Mesenchymal stem cell (in vitro differentiated cells and primary cell): ENCODE measurements around the gene ADGRA3.

ENCODE experiments used
- DNase-seq: peaks from one replicate; pipeline ENCODE4 v3.0.0-alpha.2; 2013
- H2AFZ ChIP-seq: one replicate; pipeline ENCODE4 v1.6.1; 2013; ENCODE audit warnings: low read depth, mild to moderate bottlenecking, control low read depth, inconsistent platforms, low read length, moderate library complexity
- H2AK5ac ChIP-seq: 2 replicates; pipeline ENCODE4 v1.6.1; 2013; ENCODE audit warnings: low read length, moderate library complexity, mild to moderate bottlenecking, inconsistent platforms; ENCODE audit not compliant: severe bottlenecking
- H2BK120ac ChIP-seq: one replicate; pipeline ENCODE4 v1.6.1; 2013; ENCODE audit warnings: low read depth, mild to moderate bottlenecking, inconsistent platforms, low read length, moderate library complexity
- H2BK12ac ChIP-seq, 2 experiments: one replicate each; pipeline ENCODE4 v1.6.1; 2013; ENCODE audit warnings: inconsistent platforms in 2 of 2, low read length in 2 of 2, mild to moderate bottlenecking in 2 of 2, moderate library complexity in 2 of 2, control low read depth in 1 of 2
- H2BK15ac ChIP-seq: one replicate; pipeline ENCODE4 v1.6.1; 2013; ENCODE audit warnings: mild to moderate bottlenecking, low read depth, inconsistent platforms; ENCODE audit not compliant: poor library complexity, severe bottlenecking
- H2BK5ac ChIP-seq: 2 replicates; pipeline ENCODE4 v1.6.1; 2013; ENCODE audit warnings: low read depth, mild to moderate bottlenecking, low read length, control low read depth, inconsistent platforms; ENCODE audit not compliant: poor library complexity, severe bottlenecking
- H3K14ac ChIP-seq, 2 experiments: one replicate each; pipeline ENCODE4 v1.6.1; 2013; ENCODE audit warnings: inconsistent platforms in 2 of 2, low read length in 2 of 2, control low read depth in 1 of 2, mild to moderate bottlenecking in 1 of 2, moderate library complexity in 1 of 2
- H3K18ac ChIP-seq, 2 experiments: one replicate each; pipeline ENCODE4 v1.6.1; 2013; ENCODE audit warnings: inconsistent platforms in 2 of 2, low read length in 2 of 2, control low read depth in 1 of 2, low read depth in 1 of 2, mild to moderate bottlenecking in 1 of 2
- H3K23ac ChIP-seq, 2 experiments: one replicate each; pipeline ENCODE4 v1.6.1; 2013; ENCODE audit warnings: inconsistent platforms in 2 of 2, low read length in 2 of 2, mild to moderate bottlenecking in 2 of 2, moderate library complexity in 2 of 2, control low read depth in 1 of 2
- H3K27ac ChIP-seq: 2 replicates; pipeline ENCODE4 v1.5.1; 2013; ENCODE audit warnings: mild to moderate bottlenecking, moderate library complexity, low read length, control low read depth, inconsistent platforms; ENCODE audit not compliant: poor library complexity, severe bottlenecking
- H3K27me3 ChIP-seq, 2 experiments: 2 replicates each; pipeline versions ENCODE4 v1.6.1 to v1.7.0; 2013; ENCODE audit warnings: low read length in 2 of 2, mild to moderate bottlenecking in 2 of 2, moderate library complexity in 2 of 2, control low read depth in 1 of 2, inconsistent platforms in 1 of 2; ENCODE audit not compliant: control insufficient read depth in 1 of 2, insufficient read depth in 1 of 2
- H3K36me3 ChIP-seq, 2 experiments: 2 replicates each; pipeline versions ENCODE4 v1.6.1 to v1.7.0; 2013; ENCODE audit warnings: low read length in 2 of 2, control low read depth in 1 of 2, inconsistent platforms in 1 of 2, low read depth in 1 of 2, mild to moderate bottlenecking in 1 of 2; ENCODE audit not compliant: insufficient read depth in 2 of 2, control insufficient read depth in 1 of 2
- H3K4ac ChIP-seq, 2 experiments: one replicate each; pipeline ENCODE4 v1.6.1; 2013; ENCODE audit warnings: inconsistent platforms in 2 of 2, low read length in 2 of 2, mild to moderate bottlenecking in 2 of 2, moderate library complexity in 2 of 2, control low read depth in 1 of 2, low read depth in 1 of 2
- H3K4me1 ChIP-seq: 2 replicates; pipeline ENCODE4 v1.6.1; 2013; ENCODE audit warnings: low read depth, low read length, control low read depth; ENCODE audit not compliant: control insufficient read depth, insufficient read depth
- H3K4me2 ChIP-seq: 2 replicates; pipeline ENCODE4 v1.6.1; 2013; ENCODE audit warnings: low read length, mild to moderate bottlenecking, inconsistent platforms; ENCODE audit not compliant: poor library complexity, severe bottlenecking
- H3K4me3 ChIP-seq, 2 experiments: 2 replicates each; pipeline versions ENCODE4 v1.5.1 to v1.7.0; 2013; ENCODE audit warnings: low read length in 2 of 2, mild to moderate bottlenecking in 2 of 2, control low read depth in 1 of 2, low read depth in 1 of 2; ENCODE audit not compliant: insufficient read depth in 1 of 2
- H3K79me1 ChIP-seq: replicated peaks from 2 replicates; pipeline ENCODE4 v1.6.1; 2013; ENCODE audit warnings: mild to moderate bottlenecking, control low read depth, low read length, inconsistent platforms; ENCODE audit not compliant: poor library complexity, severe bottlenecking
- H3K9ac ChIP-seq: 2 replicates; pipeline ENCODE4 v1.7.0; 2013; ENCODE audit warnings: mild to moderate bottlenecking, low read length, moderate library complexity
- H3K9me3 ChIP-seq: 2 replicates; pipeline ENCODE4 v1.7.0; 2013; ENCODE audit warnings: mild to moderate bottlenecking, low read length; ENCODE audit not compliant: control insufficient read depth
- H4K8ac ChIP-seq: one replicate; pipeline ENCODE4 v1.6.1; 2013; ENCODE audit warnings: inconsistent platforms, mild to moderate bottlenecking, low read length, moderate library complexity
- H4K91ac ChIP-seq: one replicate; pipeline ENCODE4 v1.6.1; 2013; ENCODE audit warnings: mild to moderate bottlenecking, low read length, inconsistent platforms
- WGBS: methylation state at CpG from one replicate; pipeline ENCODE4 v1.1.7; 2013; ENCODE audit warnings: mixed read lengths; 5-methylcytosine and 5-hydroxymethylcytosine counted together

ADGRA3 gene

DNA sequence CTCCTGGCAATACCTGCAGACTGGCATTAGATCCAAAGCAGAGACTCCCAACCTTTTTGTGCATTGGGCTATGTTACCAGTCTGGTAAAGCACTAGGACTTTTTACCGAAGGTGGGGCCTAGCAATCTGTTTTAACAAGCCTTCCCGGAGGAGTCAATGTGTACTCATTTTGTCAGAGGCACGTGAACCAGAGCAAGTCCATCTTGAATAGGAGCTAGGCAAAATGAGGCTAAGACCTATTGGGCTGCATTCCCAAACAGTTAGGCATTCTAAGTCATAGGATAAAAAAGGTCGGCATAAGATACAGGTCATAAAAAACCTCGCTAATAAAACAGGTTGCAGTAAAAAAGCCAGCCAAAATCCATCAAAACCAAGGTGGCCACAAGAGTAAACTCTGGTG lies 22.3 kb downstream of the ADGRA3 start:
- no peak overlapping the region for H2BK15ac ChIP-seq
- H3K79me1 ChIP-seq, result peaks cover 27% of the 10 kb centered on the region
- H3K4me2 ChIP-seq, result no peak overlapping the region
- no peak overlapping the region for H3K4ac ChIP-seq
- H4K8ac ChIP-seq, result no peak overlapping the region
- no peak overlapping the region for H2BK120ac ChIP-seq
- H3K18ac ChIP-seq, result no peak overlapping the region
- no peak overlapping the region for H2AFZ ChIP-seq
- H3K14ac ChIP-seq, result no peak overlapping the region
- H3K9ac ChIP-seq, result no peak overlapping the region
- no peaks in the 10 kb centered on the region for H3K27me3 ChIP-seq
- no peak overlapping the region for H3K23ac ChIP-seq
- no peak overlapping the region for H3K4me3 ChIP-seq
- H3K4me1 ChIP-seq, result no peaks in the 10 kb centered on the region
- no peaks in the 10 kb centered on the region for H3K9me3 ChIP-seq
- 99% methylated on average over 5 of the region's 5 CpGs for WGBS
- no peak overlapping the region for H2BK12ac ChIP-seq
- H3K36me3 ChIP-seq, result no peaks in the 10 kb centered on the region
- H4K91ac ChIP-seq, result no peak overlapping the region
- no peak overlapping the region for H2AK5ac ChIP-seq
- DNase-seq, result no peak
- no peak overlapping the region for H3K27ac ChIP-seq
- no peak overlapping the region for H2BK5ac ChIP-seq

DNA sequence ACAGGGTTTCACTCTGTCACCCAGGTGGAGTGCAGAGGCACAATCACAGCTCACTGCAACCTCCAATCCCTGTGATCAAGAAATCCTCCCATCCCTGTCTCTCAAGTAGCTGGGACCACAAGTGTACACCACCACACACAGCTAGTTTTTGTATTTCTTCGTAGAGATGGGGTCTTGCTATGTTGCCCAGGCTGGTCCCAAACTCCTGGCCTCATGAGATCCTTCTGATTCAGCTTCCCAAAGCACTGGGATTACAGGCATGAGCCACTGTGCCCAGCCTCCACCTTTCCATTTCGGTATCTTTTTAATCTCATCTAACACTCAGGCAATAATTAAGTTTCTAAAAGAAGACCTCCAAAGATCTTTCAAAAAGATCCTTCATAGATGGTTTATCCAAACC lies 22.9 kb downstream of the ADGRA3 start:
- Histone ChIP-seq H3K23ac (no peak overlapping the region), H3K4me2 (no peak overlapping the region), H3K18ac (no peak overlapping the region), H3K79me1 (peaks cover 31% of the 10 kb centered on the region), H2BK15ac (no peak overlapping the region), H3K27me3 (no peaks in the 10 kb centered on the region), H4K91ac (no peak overlapping the region), H2BK5ac (no peak overlapping the region), H3K4me3 (no peak overlapping the region), H4K8ac (no peak overlapping the region), H2BK120ac (no peak overlapping the region), H3K9ac (no peak overlapping the region), H3K27ac (no peak overlapping the region), H2AFZ (no peak overlapping the region), H3K4ac (no peak overlapping the region), H3K14ac (no peak overlapping the region), H3K4me1 (peaks cover 2% of the 10 kb centered on the region), H3K36me3 (no peaks in the 10 kb centered on the region), H3K9me3 (no peaks in the 10 kb centered on the region), H2AK5ac (no peak overlapping the region), H2BK12ac (no peak overlapping the region)
- no peak for DNase-seq
- 100% methylated on average over 2 of the region's 2 CpGs for WGBS

DNA sequence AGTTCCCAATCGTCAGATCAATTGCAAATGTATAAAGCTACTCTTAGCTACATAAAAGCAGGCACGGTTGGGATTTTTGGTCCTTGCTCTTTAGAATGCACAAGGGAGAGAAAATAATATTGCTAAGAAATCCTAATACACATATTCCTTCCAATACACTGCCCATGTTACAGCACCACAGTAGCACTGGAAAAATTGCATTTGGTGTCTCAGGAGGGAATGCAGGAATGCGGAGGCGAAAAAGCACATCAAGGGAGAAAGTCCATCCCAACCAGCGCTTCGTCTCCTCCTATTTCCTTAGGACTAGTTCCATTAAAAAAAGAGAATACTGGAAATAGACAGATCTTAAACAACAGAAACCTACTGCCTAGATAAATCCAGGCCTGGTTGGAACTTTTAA lies 23.9 kb downstream of the ADGRA3 start:
- Histone ChIP-seq H3K4ac (no peak overlapping the region), H3K14ac (no peak overlapping the region), H2AK5ac (no peak overlapping the region), H3K79me1 (peaks cover 34% of the 10 kb centered on the region), H3K4me3 (no peak overlapping the region), H3K9me3 (no peaks in the 10 kb centered on the region), H3K36me3 (no peaks in the 10 kb centered on the region), H3K18ac (no peak overlapping the region), H3K4me2 (no peak overlapping the region), H3K9ac (no peak overlapping the region), H4K91ac (no peak overlapping the region), H3K23ac (no peak overlapping the region), H2AFZ (no peak overlapping the region), H4K8ac (no peak overlapping the region), H2BK120ac (no peak overlapping the region), H3K27ac (no peak overlapping the region), H3K4me1 (peaks cover 2% of the 10 kb centered on the region), H2BK15ac (no peak overlapping the region), H2BK12ac (no peak overlapping the region), H2BK5ac (no peak overlapping the region), H3K27me3 (no peaks in the 10 kb centered on the region)
- WGBS, result 83% methylated on average over 3 of the region's 6 CpGs
- DNase-seq, result no peak

DNA sequence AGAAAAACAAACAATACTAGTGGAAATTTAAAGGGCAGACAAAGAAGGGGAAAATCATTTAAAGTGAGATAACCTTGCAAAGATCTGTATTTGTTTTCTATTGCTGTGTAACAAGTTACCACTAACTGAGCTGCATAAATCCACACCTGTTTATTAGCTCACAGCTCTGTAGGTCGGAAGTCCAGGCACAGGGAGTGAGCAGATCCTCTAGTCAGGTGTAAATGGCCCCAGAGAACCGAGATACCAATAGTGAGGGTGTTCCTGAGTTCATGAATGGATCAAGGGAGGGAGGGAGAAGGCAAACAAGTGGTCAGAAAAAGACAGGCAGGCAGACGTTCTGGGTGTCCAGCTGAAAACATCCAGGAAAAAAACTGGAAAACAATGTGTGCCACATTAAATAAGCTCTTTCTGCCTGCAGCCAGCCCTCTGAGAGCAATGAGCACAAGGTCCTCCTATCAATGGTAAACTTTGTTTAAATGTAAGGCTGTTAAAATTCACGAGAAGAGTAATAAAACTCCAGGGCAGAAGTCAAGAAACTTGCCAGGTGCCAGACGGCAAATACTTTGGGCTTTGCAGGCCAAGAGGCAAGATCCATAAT lies 25.0 kb downstream of the ADGRA3 start:
- no peak overlapping the region for H2BK15ac ChIP-seq
- H3K27ac ChIP-seq, result no peak overlapping the region
- H2BK5ac ChIP-seq, result no peak overlapping the region
- H3K9ac ChIP-seq, result no peak overlapping the region
- H2AK5ac ChIP-seq, result no peak overlapping the region
- H3K18ac ChIP-seq, result peak overlapping the region in 1 of 2 experiments; percentile 49
- H3K14ac ChIP-seq, result no peak overlapping the region
- H2BK120ac ChIP-seq, result no peak overlapping the region
- H2BK12ac ChIP-seq, result peak overlapping the region in 1 of 2 experiments; percentile 42
- peaks cover 31% of the 10 kb centered on the region for H3K79me1 ChIP-seq
- peaks cover 4% of the 10 kb centered on the region for H3K4me1 ChIP-seq
- no peaks in the 10 kb centered on the region for H3K9me3 ChIP-seq
- H4K91ac ChIP-seq, result no peak overlapping the region
- no peak overlapping the region for H4K8ac ChIP-seq
- no peak for DNase-seq
- H3K4me3 ChIP-seq, result no peak overlapping the region
- WGBS, result 36% methylated on average over 4 of the region's 5 CpGs
- no peak overlapping the region for H3K23ac ChIP-seq
- H3K4me2 ChIP-seq, result no peak overlapping the region
- no peak overlapping the region for H2AFZ ChIP-seq
- H3K4ac ChIP-seq, result no peak overlapping the region
- no peaks in the 10 kb centered on the region for H3K36me3 ChIP-seq
- no peaks in the 10 kb centered on the region for H3K27me3 ChIP-seq
